Globus pallidus (tissue), 1 donor: ENCODE data around the gene ZNF658.
"Not testable (repeated sequence)": the region's sequence is repeated elsewhere in the genome, so short reads cannot be mapped to it uniquely, and the experiment has no call there.

ENCODE experiments used
- DNase-seq: peaks from one replicate; pipeline ENCODE4 v3.0.0-alpha.2; 2015; ENCODE audit warnings: low spot score

The ZNF658 gene

GRCh38 chr9:66900490-66901131, at the start of gene ZNF658:
Gene ZNF658 (plus strand): TSS chr9:66900725. CDS start chr9:66903562, 2,837 bp downstream.
- DNase-seq: peak; percentile 72

GRCh38 chr9:66861732-66862131, 38.8 kb upstream of the ZNF658 start:
- not testable (repeated sequence) for DNase-seq

GRCh38 chr9:66868660-66869059, 31.9 kb upstream of the ZNF658 start:
- DNase-seq: not testable (repeated sequence)

GRCh38 chr9:66880605-66881004, 19.9 kb upstream of the ZNF658 start:
- DNase-seq: not testable (repeated sequence)

GRCh38 chr9:66881847-66882246, 18.7 kb upstream of the ZNF658 start:
- not testable (repeated sequence) for DNase-seq

- DNase-seq: not testable (repeated sequence)
These were observed 10.2 kb upstream of the ZNF658 start for GRCh38 chr9:66890334-66890733.

- DNase-seq: not testable (repeated sequence)
These were observed 616 bp downstream of the ZNF658 start for GRCh38 chr9:66901141-66901540.

GRCh38 chr9:66909560-66909959, 9.0 kb downstream of the ZNF658 start:
- DNase-seq: not testable (repeated sequence)

GRCh38 chr9:66920072-66920471, 19.5 kb downstream of the ZNF658 start:
- not testable (repeated sequence) for DNase-seq

GRCh38 chr9:66936194-66936870, 35.8 kb downstream of the ZNF658 start:
- not testable (repeated sequence) for DNase-seq

- not testable (repeated sequence) for DNase-seq
These were observed 37.1 kb downstream of the ZNF658 start for GRCh38 chr9:66937662-66938061.

GRCh38 chr9:66938322-66938721, 37.8 kb downstream of the ZNF658 start:
- not testable (repeated sequence) for DNase-seq

- DNase-seq: not testable (repeated sequence)
These were observed 39.6 kb downstream of the ZNF658 start for GRCh38 chr9:66939878-66940830.

- not testable (repeated sequence) for DNase-seq
These were observed 42.1 kb downstream of the ZNF658 start for GRCh38 chr9:66942400-66943155.

GRCh38 chr9:66952576-66952975, 52.1 kb downstream of the ZNF658 start:
- not testable (repeated sequence) for DNase-seq
